Fibroblast of skin of right biceps (primary cell): ENCODE data around the gene MAGEB5.
A peak's percentile ranks its signal among the peaks of the same experiment; 100 is the strongest.
"Not testable (repeated sequence)": the region's sequence is repeated elsewhere in the genome, so short reads cannot be mapped to it uniquely, and the experiment has no call there.

Experiments used
- DNase-seq: peaks from one replicate; pipeline ENCODE4 v3.0.0-alpha.2; 2013

Gene MAGEB5

GRCh38 chrX:26215869-26216268 is at the start of gene MAGEB5:
Gene MAGEB5, plus strand, starts transcription at chrX:26216169. Its CDS starts 1,133 bp downstream, at chrX:26217302.
- DNase-seq = no peak

GRCh38 chrX:26192204-26192603 is 23.8 kb upstream of the MAGEB5 start, which contains the start of gene MAGEB6:
Gene MAGEB6, plus strand, starts transcription at chrX:26192440. Its CDS starts 1,407 bp downstream, at chrX:26193847.
- DNase-seq = no peak

- DNase-seq = no peak
These were observed 12.4 kb upstream of the MAGEB5 start for GRCh38 chrX:26203561-26203960.

GRCh38 chrX:26204717-26205116 is 11.3 kb upstream of the MAGEB5 start:
- DNase-seq = not testable (repeated sequence)

- no peak for DNase-seq
These were observed 8.0 kb upstream of the MAGEB5 start for GRCh38 chrX:26208012-26208411.

- no peak for DNase-seq
These were observed 3.4 kb downstream of the MAGEB5 start for GRCh38 chrX:26219351-26219750.

- DNase-seq = no peak
These were observed 18.2 kb downstream of the MAGEB5 start for GRCh38 chrX:26234177-26234576.

GRCh38 chrX:26253526-26253925 is 37.6 kb downstream of the MAGEB5 start:
- DNase-seq = no peak

- DNase-seq = no peak
These were observed 38.5 kb downstream of the MAGEB5 start for GRCh38 chrX:26254436-26254835.

GRCh38 chrX:26262121-26262523 is 46.2 kb downstream of the MAGEB5 start:
- peak; percentile 18 for DNase-seq
